Measurements from ENCODE around the gene AICDA.
"Not testable (repeated sequence)": the region's sequence is repeated elsewhere in the genome, so short reads cannot be mapped to it uniquely, and the experiment has no call there.

Gene AICDA

GRCh38 chr12:8612629-8613028 lies at the start of gene AICDA:
Gene AICDA, minus strand, starts transcription at chr12:8612859. Its CDS starts 92 bp downstream, at chr12:8612767.
- DNase-seq, result no peak

- peak; percentile 63 for DNase-seq
Measured at GRCh38 chr12:8661751-8662150, 49.1 kb upstream of the AICDA start.

- no peak for DNase-seq
Measured at GRCh38 chr12:8661016-8661415, 48.4 kb upstream of the AICDA start.

- peak; percentile 98 for DNase-seq
Measured at GRCh38 chr12:8658346-8658745, 45.7 kb upstream of the AICDA start.

GRCh38 chr12:8655421-8655820 lies 42.8 kb upstream of the AICDA start:
- DNase-seq, result no peak

- no peak for DNase-seq
Measured at GRCh38 chr12:8648576-8649205, 36.0 kb upstream of the AICDA start.

GRCh38 chr12:8647968-8648367 lies 35.3 kb upstream of the AICDA start:
- no peak for DNase-seq

GRCh38 chr12:8644345-8645248 lies 31.9 kb upstream of the AICDA start:
- peak; percentile 18 for DNase-seq

GRCh38 chr12:8642775-8643174 lies 30.1 kb upstream of the AICDA start:
- no peak for DNase-seq

- DNase-seq, result no peak
Measured at GRCh38 chr12:8639936-8640335, 27.3 kb upstream of the AICDA start.

GRCh38 chr12:8638951-8639350 lies 26.3 kb upstream of the AICDA start:
- no peak for DNase-seq

- DNase-seq, result no peak
Measured at GRCh38 chr12:8637666-8638065, 25.0 kb upstream of the AICDA start.

GRCh38 chr12:8637244-8637643 lies 24.6 kb upstream of the AICDA start:
- DNase-seq, result no peak

GRCh38 chr12:8636581-8636980 lies 23.9 kb upstream of the AICDA start:
- DNase-seq, result no peak

GRCh38 chr12:8636007-8636346 lies 23.3 kb upstream of the AICDA start:
- DNase-seq, result not testable (repeated sequence)

GRCh38 chr12:8635342-8636006 lies 22.8 kb upstream of the AICDA start:
- DNase-seq, result not testable (repeated sequence)

- DNase-seq, result no peak
Measured at GRCh38 chr12:8630131-8630530, 17.5 kb upstream of the AICDA start.

GRCh38 chr12:8629486-8630033 lies 16.9 kb upstream of the AICDA start:
- DNase-seq, result peak; percentile 61

- no peak for DNase-seq
Measured at GRCh38 chr12:8628731-8629130, 16.1 kb upstream of the AICDA start.

GRCh38 chr12:8624750-8625149 lies 12.1 kb upstream of the AICDA start:
- DNase-seq, result not testable (repeated sequence)

- DNase-seq, result no peak
Measured at GRCh38 chr12:8622646-8623045, 10.0 kb upstream of the AICDA start.

- DNase-seq, result no peak
Measured at GRCh38 chr12:8615206-8615605, 2.5 kb upstream of the AICDA start.

GRCh38 chr12:8613881-8614280 lies 1.2 kb upstream of the AICDA start:
- DNase-seq, result not testable (repeated sequence)

All from fibroblast of upper back skin (primary cell).